Stimulated activated CD8-positive, alpha-beta memory T cell treated with anti-CD3 and anti-CD28 coated beads, Interleukin-7, amount 100 ng/mL, for 24 hours (primary cell): Measurements from ENCODE around the gene REN.

Experiments
- DNase-seq: peaks from one replicate; pipeline ENCODE4 v3.0.0-alpha.2; 2020; ENCODE audit warnings: low read depth

REN gene

GRCh38 chr1:204107892-204108291, 58.2 kb downstream of the REN start:
- no peak for DNase-seq

GRCh38 chr1:204106825-204107224, 59.3 kb downstream of the REN start:
- DNase-seq: no peak

GRCh38 chr1:204105131-204105515, 61.0 kb downstream of the REN start:
- DNase-seq: no peak
